ENCODE data around the gene TMEM144. TPM values are rescaled to one million over a fixed set of nuclear protein-coding genes. Genes with fewer than 3 reads are reported as not detected.

The TMEM144 gene
- total RNA-seq, 6 donors from 2014 or later = 8.6 to 16.7 (median 13.7) TPM

- no peak for ATAC-seq (ENCODE audit: low FRiP score in 2 of 2)
Measured at GRCh38 chr4:158201876-158202275, 8.4 kb upstream of the TMEM144 start.

GRCh38 chr4:158202481-158202880, 7.8 kb upstream of the TMEM144 start:
- ATAC-seq (ENCODE audit: low FRiP score in 2 of 2) = no peak
- Histone ChIP-seq H3K36me3 (no peaks in the 10 kb centered on the region), H3K27me3 (no peaks in the 10 kb centered on the region), H3K27ac (no peak overlapping the region), H3K4me1 (no peaks in the 10 kb centered on the region), H3K9me3 (no peaks in the 10 kb centered on the region), H3K4me3 (no peak overlapping the region)
- WGBS, 2 donors = 31 to 39% methylated on average over 1 of the region's 1 CpG
- no peak for DNase-seq
- no peak for TF ChIP-seq POLR2A (IDR thresholded peaks at IDR 0.05)
- no peak for TF ChIP-seq CTCF (IDR thresholded peaks at IDR 0.05)
- no peak for TF ChIP-seq POLR2AphosphoS5 (IDR thresholded peaks at IDR 0.05)
- no peak for TF ChIP-seq EP300 (IDR thresholded peaks at IDR 0.05)

More at GRCh38 chr4:158201876-158202275, 8.4 kb upstream of the TMEM144 start:
- Histone ChIP-seq H3K9me3 (no peaks in the 10 kb centered on the region), H3K27me3 (no peaks in the 10 kb centered on the region), H3K4me1 (no peaks in the 10 kb centered on the region), H3K27ac (no peak overlapping the region), H3K36me3 (no peaks in the 10 kb centered on the region), H3K4me3 (no peak overlapping the region)
- DNase-seq = no peak
- TF ChIP-seq CTCF (IDR thresholded peaks at IDR 0.05) = no peak
- TF ChIP-seq POLR2AphosphoS5 (IDR thresholded peaks at IDR 0.05) = no peak
- TF ChIP-seq EP300 (IDR thresholded peaks at IDR 0.05) = no peak
- TF ChIP-seq POLR2A (IDR thresholded peaks at IDR 0.05) = no peak

- 71 to 74% methylated on average over 2 of the region's 2 CpGs for WGBS, 2 donors
- H3K4me1 ChIP-seq = no peaks in the 10 kb centered on the region
- DNase-seq (no peak), ATAC-seq (ENCODE audit: low FRiP score in 2 of 2) (no peak)
- no peak overlapping the region for H3K27ac ChIP-seq
- no peak overlapping the region for H3K4me3 ChIP-seq
- no peaks in the 10 kb centered on the region for H3K36me3 ChIP-seq
- H3K27me3 ChIP-seq = no peaks in the 10 kb centered on the region
- TF ChIP-seq POLR2AphosphoS5 (IDR thresholded peaks at IDR 0.05) = no peak
- no peak for TF ChIP-seq CTCF (IDR thresholded peaks at IDR 0.05)
- TF ChIP-seq POLR2A (IDR thresholded peaks at IDR 0.05) = no peak
- no peak for TF ChIP-seq EP300 (IDR thresholded peaks at IDR 0.05)
- H3K9me3 ChIP-seq = no peaks in the 10 kb centered on the region
Measured at GRCh38 chr4:158203436-158203835, 6.8 kb upstream of the TMEM144 start.

- Histone ChIP-seq H3K4me1 (no peaks in the 10 kb centered on the region), H3K27ac (no peak overlapping the region), H3K36me3 (no peaks in the 10 kb centered on the region), H3K27me3 (no peaks in the 10 kb centered on the region), H3K4me3 (no peak overlapping the region), H3K9me3 (no peaks in the 10 kb centered on the region)
- DNase-seq = no peak
- WGBS, 2 donors = 92 to 97% methylated on average over 3 of the region's 3 CpGs
- ATAC-seq (ENCODE audit: low FRiP score in 2 of 2) = no peak
- no peak for TF ChIP-seq POLR2AphosphoS5 (IDR thresholded peaks at IDR 0.05)
- TF ChIP-seq CTCF (IDR thresholded peaks at IDR 0.05) = no peak
- no peak for TF ChIP-seq EP300 (IDR thresholded peaks at IDR 0.05)
- no peak for TF ChIP-seq POLR2A (IDR thresholded peaks at IDR 0.05)
Measured at GRCh38 chr4:158203929-158204328, 6.4 kb upstream of the TMEM144 start.

- Histone ChIP-seq H3K4me1 (peaks cover 5 to 11% (median 9%) of the 10 kb centered on the region in 4 donors), H3K27ac (peak overlapping the region; percentile 81 to 92 (median 88)), H3K9me3 (no peaks in the 10 kb centered on the region), H3K36me3 (no peaks in the 10 kb centered on the region), H3K27me3 (no peaks in the 10 kb centered on the region), H3K4me3 (no peak overlapping the region)
- DNase-seq (no peak), ATAC-seq (ENCODE audit: low FRiP score in 2 of 2) (peak in 1 of 2 donors; percentile 73)
- WGBS, 2 donors = 47 to 66% methylated on average over 5 of the region's 5 CpGs
- TF ChIP-seq EP300 (IDR thresholded peaks at IDR 0.05) (no peak), CTCF (IDR thresholded peaks at IDR 0.05) (peak in 1 of 6 experiments; percentile 7)
Measured at GRCh38 chr4:158208963-158209640, 1.2 kb upstream of the TMEM144 start.

Measured in upper lobe of left lung (tissue), 6 donors.